ENCODE data around the gene ZNF804A. TPM values are rescaled to one million over a fixed set of nuclear protein-coding genes. Genes with fewer than 3 reads are reported as not detected.

The ZNF804A gene
- total RNA-seq, 1 experiment from 2014 or later: 19.2 TPM

DNA sequence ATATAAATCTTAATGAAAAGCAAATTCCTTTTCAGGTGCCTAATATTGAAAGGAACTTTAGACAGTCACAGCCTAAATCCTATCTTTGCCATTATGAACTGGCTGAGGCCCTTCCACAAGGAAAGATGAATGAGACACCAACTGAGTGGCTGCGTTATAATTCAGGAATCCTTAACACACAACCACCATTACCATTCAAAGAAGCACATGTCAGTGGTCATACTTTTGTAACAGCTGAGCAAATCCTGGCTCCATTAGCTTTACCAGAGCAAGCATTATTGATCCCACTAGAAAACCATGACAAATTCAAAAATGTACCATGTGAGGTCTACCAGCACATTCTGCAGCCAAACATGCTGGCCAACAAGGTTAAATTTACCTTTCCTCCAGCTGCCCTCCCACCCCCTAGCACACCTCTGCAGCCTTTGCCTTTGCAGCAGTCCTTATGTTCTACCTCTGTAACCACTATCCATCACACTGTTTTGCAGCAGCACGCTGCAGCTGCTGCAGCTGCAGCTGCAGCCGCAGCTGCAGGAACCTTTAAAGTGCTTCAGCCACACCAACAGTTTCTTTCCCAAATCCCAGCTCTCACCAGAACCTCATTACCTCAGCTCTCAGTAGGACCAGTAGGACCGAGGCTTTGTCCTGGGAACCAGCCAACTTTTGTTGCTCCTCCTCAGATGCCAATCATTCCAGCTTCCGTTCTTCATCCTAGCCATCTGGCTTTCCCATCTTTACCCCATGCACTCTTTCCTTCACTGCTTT lies 340.1 kb downstream of the ZNF804A start:
- peak; percentile 89 to 92 for DNase-seq
- Histone ChIP-seq H3K4me3 (peak overlapping the region; percentile 10; the same call in 1 of the 2 replicates), H3K4me1 (peaks cover 27% of the 10 kb centered on the region), H3K27me3 (no peaks in the 10 kb centered on the region), H3K27ac (peak overlapping the region; percentile 89), H3K36me3 (peaks cover 38% of the 10 kb centered on the region), H3K9me3 (replicated peaks) (no peaks in the 10 kb centered on the region)

DNA sequence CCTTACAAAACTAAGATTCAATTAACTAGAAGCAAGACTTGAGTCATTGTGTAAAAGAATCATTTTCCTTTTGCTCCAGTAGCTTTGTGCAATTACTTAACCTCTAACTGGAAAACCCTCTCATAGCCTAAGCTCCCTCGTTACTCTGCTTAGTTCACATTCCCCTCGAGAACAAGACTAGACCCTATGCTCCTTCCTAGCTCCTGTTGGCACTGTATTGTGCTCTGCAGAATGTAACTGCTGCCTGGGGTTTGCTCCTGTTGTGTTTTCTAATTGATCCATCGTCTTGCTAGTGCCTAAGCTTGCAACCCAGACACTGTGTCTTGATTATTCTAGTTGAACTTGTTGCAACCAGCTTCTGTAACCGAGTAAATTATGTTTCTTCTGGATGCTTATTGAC lies 347.0 kb downstream of the ZNF804A start:
- Histone ChIP-seq H3K27me3 (no peaks in the 10 kb centered on the region), H3K9me3 (replicated peaks) (0 out of 2 replicates have a peak, but pooled peaks cover 3% of the 10 kb centered on the region), H3K27ac (no peak overlapping the region), H3K4me3 (no peak overlapping the region), H3K36me3 (peaks cover 3% of the 10 kb centered on the region), H3K4me1 (no peaks in the 10 kb centered on the region)
- no peak for DNase-seq

DNA sequence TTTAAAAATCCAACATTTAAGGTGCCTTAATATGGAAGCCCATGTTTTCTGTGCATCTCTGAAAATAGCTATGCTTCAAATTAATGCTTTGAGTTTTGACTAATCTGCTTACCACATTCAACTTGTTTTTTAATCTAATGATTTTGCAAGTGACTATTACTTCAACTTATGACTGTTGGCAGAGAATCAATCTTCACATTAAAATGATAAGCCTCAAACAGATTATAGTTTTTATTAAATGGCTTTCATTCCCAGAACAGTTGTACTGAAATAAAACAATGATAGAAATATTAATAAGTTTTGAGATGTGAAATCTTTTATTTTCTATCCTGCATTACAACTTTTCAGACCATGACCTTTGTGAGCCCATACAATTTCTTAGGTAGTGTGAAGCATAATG lies 347.5 kb downstream of the ZNF804A start:
- peaks cover 3% of the 10 kb centered on the region; the same call in 1 of the 2 replicates for H3K9me3 ChIP-seq (replicated peaks)
- H3K4me3 ChIP-seq: no peak overlapping the region
- H3K27me3 ChIP-seq: no peaks in the 10 kb centered on the region
- H3K4me1 ChIP-seq: no peaks in the 10 kb centered on the region
- H3K27ac ChIP-seq: no peak overlapping the region
- DNase-seq: no peak
- H3K36me3 ChIP-seq: peaks cover 3% of the 10 kb centered on the region

DNA sequence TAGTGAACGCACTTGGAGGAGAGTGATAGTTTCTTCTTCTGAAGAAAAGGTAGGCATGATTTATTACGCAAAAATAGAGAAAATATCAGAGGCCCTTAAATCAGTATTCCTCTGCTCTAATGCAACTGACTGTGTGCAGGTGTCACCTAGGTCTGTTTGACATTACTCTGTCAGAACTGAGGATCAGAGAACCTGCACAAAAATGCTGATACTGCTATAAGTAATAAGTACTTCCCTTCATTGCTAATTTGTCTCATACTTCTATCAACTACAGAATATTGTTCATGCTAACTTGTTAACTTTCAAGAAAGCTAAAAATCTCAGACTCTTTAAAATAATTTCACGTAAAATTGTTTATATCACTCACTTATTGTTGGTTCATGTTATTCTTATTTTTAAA lies 358.5 kb downstream of the ZNF804A start:
- Histone ChIP-seq H3K27me3 (no peaks in the 10 kb centered on the region), H3K4me3 (no peak overlapping the region), H3K9me3 (replicated peaks) (no peaks in the 10 kb centered on the region), H3K4me1 (no peaks in the 10 kb centered on the region), H3K27ac (no peak overlapping the region), H3K36me3 (no peaks in the 10 kb centered on the region)
- DNase-seq: no peak

DNA sequence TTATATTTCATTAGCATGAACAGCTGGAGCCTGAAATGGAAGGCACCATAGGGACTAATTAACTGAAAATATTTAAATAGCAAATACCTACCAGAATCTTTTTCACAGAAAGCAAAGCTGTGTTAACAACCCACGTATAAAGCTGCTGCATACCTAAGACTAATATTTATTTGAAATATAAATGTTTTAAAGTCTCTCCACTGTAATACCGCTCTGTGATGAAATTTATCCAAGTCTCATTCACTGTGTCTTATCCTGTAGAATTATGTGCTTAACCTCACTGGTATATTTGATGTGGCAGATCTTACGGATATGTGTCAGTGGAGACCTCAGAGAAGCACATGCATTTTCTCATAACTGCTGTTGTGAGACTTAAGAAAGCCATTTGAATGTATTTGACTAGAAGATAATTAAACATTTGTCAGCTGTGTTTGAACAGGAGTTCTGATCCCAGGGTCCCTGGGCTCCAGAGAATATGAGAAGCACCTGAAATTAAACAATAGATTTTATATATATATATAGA lies 373.3 kb downstream of the ZNF804A start:
- DNase-seq: peak in 1 of 2 experiments; percentile 25
- no peak overlapping the region for H3K4me3 ChIP-seq
- no peak overlapping the region for H3K27ac ChIP-seq
- no peaks in the 10 kb centered on the region for H3K36me3 ChIP-seq
- peaks cover 4% of the 10 kb centered on the region; the same call in 1 of the 2 replicates for H3K4me1 ChIP-seq
- H3K9me3 ChIP-seq (replicated peaks): peaks cover 13% of the 10 kb centered on the region; the same call in 1 of the 2 replicates
- no peaks in the 10 kb centered on the region for H3K27me3 ChIP-seq
